Neural progenitor cell (in vitro differentiated cells): Measurements from ENCODE around the gene TGM2. TPM values are rescaled to one million over a fixed set of nuclear protein-coding genes. Genes with fewer than 3 reads are reported as not detected.

Experiments
- DNase-seq: peaks from one replicate; pipeline ENCODE4 v3.0.0-alpha.2; 2016; ENCODE audit warnings: low spot score
- H2AFZ ChIP-seq: fragments of 200-600 bp; sonication (generic); replicated peaks from 2 replicates; pipeline ENCODE4 v1.6.1; 2016; ENCODE audit warnings: antibody characterized with exemption
- H3F3A ChIP-seq: fragments of 200-600 bp; sonication (generic); 2 replicates; pipeline ENCODE4 v1.6.1; 2016; ENCODE audit warnings: antibody characterized with exemption, low read depth
- H3K27ac ChIP-seq: fragments of 200-600 bp; sonication (generic); 2 replicates; pipeline ENCODE4 v1.5.1; 2016; ENCODE audit warnings: mild to moderate bottlenecking
- H3K27me3 ChIP-seq: fragments of 200-600 bp; sonication (generic); 2 replicates; pipeline ENCODE4 v1.6.1; 2016; ENCODE audit warnings: mild to moderate bottlenecking, moderate library complexity
- H3K36me3 ChIP-seq: fragments of 200-600 bp; sonication (generic); 2 replicates; pipeline ENCODE4 v1.5.1; 2016
- H3K4me1 ChIP-seq: fragments of 200-600 bp; sonication (generic); 2 replicates; pipeline ENCODE4 v1.6.1; 2016; ENCODE audit warnings: mixed run types
- H3K4me2 ChIP-seq: fragments of 200-600 bp; sonication (generic); 2 replicates; pipeline ENCODE4 v1.6.1; 2016
- H3K4me3 ChIP-seq: fragments of 200-600 bp; sonication (generic); 2 replicates; pipeline ENCODE4 v1.5.1; 2016
- H3K79me2 ChIP-seq: fragments of 200-600 bp; sonication (generic); 2 replicates; pipeline ENCODE4 v1.6.1; 2016; ENCODE audit warnings: low read depth
- H3K9ac ChIP-seq: fragments of 200-600 bp; sonication (generic); 2 replicates; pipeline ENCODE4 v1.6.1; 2016
- H3K9me3 ChIP-seq: fragments of 200-600 bp; sonication (generic); 2 replicates; pipeline ENCODE4 v1.5.1; 2016; ENCODE audit warnings: low read depth
- H4K20me1 ChIP-seq: fragments of 200-600 bp; sonication (generic); 2 replicates; pipeline ENCODE4 v1.6.1; 2016; ENCODE audit warnings: low read depth
- H3K27ac Mint-ChIP-seq: 3 replicates; pipeline ENCODE4 v1.8.0; 2021; ENCODE audit warnings: mixed read lengths
- H3K27me3 Mint-ChIP-seq: 2 replicates; pipeline ENCODE4 v1.8.0; 2022; ENCODE audit warnings: low read depth, mild to moderate bottlenecking, inconsistent platforms, moderate library complexity, mixed read lengths; ENCODE audit not compliant: insufficient read depth
- H3K36me3 Mint-ChIP-seq: 3 replicates; pipeline ENCODE4 v1.8.0; 2021; ENCODE audit warnings: mixed read lengths
- H3K4me1 Mint-ChIP-seq: 3 replicates; pipeline ENCODE4 v1.8.0; 2021; ENCODE audit warnings: mixed read lengths
- H3K4me3 Mint-ChIP-seq: 3 replicates; pipeline ENCODE4 v1.8.0; 2021; ENCODE audit warnings: mild to moderate bottlenecking, moderate library complexity, mixed read lengths
- H3K9me3 Mint-ChIP-seq: 3 replicates; pipeline ENCODE4 v1.8.0; 2020; ENCODE audit warnings: mixed read lengths
- CTCF ChIP-seq: fragments of 200-600 bp; sonication (generic); IDR thresholded peaks from 2 replicates; pipeline ENCODE4 v1.5.1; 2017; ENCODE audit warnings: antibody characterized with exemption, mild to moderate bottlenecking
- EZH2 ChIP-seq: fragments of 200-600 bp; sonication (generic); IDR thresholded peaks from 2 replicates; pipeline ENCODE4 v1.6.1; 2017; ENCODE audit warnings: antibody characterized with exemption, mild to moderate bottlenecking, moderate library complexity
- EZH2phosphoT487 ChIP-seq: fragments of 200-600 bp; sonication (generic); IDR thresholded peaks from 2 replicates; pipeline ENCODE4 v1.6.1; 2017; ENCODE audit warnings: antibody characterized with exemption
- total RNA-seq: library from RNA; depleted of rRNA; stranded (reverse); fragments of >200 nt; gene quantifications from 2 replicates; pipeline ENCODE4 v1.2.3, GENCODE V29; 2015; ENCODE audit warnings: low replicate concordance

The TGM2 gene
- total RNA-seq, 1 donor from 2014 or later, result 0.22 TPM

DNA sequence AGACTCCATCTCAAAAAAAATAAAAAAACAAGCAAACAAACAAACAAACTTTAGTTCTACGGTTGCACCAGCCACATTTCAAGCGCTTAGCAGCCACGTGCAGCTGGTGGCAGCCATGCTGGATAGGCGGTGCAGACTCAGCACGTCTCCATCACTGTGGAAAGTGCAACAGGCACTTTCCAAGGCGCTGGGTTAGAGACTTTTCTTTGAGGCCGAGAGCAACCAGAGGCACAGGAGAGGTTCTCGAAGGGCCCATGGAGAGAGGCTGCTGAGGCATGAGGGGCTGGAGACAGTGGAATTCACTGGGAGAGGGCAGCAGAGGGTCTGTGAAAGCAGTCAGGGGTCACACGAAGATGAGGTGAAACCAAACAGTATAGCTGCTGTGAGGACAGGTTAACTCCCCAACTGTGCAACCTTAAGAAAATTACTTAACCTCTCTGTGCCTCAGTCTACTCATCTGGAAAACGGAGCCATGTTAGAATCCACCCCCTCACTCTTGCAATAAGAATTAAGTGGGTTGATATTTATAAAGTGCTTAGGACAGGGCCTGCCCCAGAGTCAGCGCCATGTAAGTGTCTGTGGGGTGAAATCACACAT is 27.5 kb downstream of the TGM2 start:
- Mint-ChIP-seq H3K4me3 (no peak overlapping the region), H3K36me3 (no peaks in the 10 kb centered on the region), H3K9me3 (no peaks in the 10 kb centered on the region), H3K27ac (no peak overlapping the region), H3K4me1 (peaks cover 11% of the 10 kb centered on the region), H3K27me3 (peaks cover 19% of the 10 kb centered on the region)
- Histone ChIP-seq H3K27ac (no peak overlapping the region), H3K27me3 (no peaks in the 10 kb centered on the region), H3K4me3 (no peak overlapping the region), H4K20me1 (no peaks in the 10 kb centered on the region), H3K9ac (no peak overlapping the region), H3K36me3 (no peaks in the 10 kb centered on the region), H2AFZ (no peak overlapping the region), H3K9me3 (no peaks in the 10 kb centered on the region), H3K4me1 (no peaks in the 10 kb centered on the region), H3F3A (no peaks in the 10 kb centered on the region), H3K4me2 (no peak overlapping the region), H3K79me2 (no peaks in the 10 kb centered on the region)
- DNase-seq, result no peak
- TF ChIP-seq CTCF, result no peak
- TF ChIP-seq EZH2, result no peak
- TF ChIP-seq EZH2phosphoT487, result no peak

- H3K27ac ChIP-seq, result no peak overlapping the region
- no peaks in the 10 kb centered on the region for H3K4me1 ChIP-seq
- no peaks in the 10 kb centered on the region for H3K9me3 ChIP-seq
- Mint-ChIP-seq H3K27ac (peak overlapping the region; percentile 74), H3K4me3 (no peak overlapping the region), H3K4me1 (peaks cover 8% of the 10 kb centered on the region), H3K36me3 (no peaks in the 10 kb centered on the region), H3K27me3 (peaks cover 16% of the 10 kb centered on the region), H3K9me3 (no peaks in the 10 kb centered on the region)
- no peak for TF ChIP-seq EZH2
- TF ChIP-seq CTCF, result no peak
- no peak for TF ChIP-seq EZH2phosphoT487
- H2AFZ ChIP-seq, result no peak overlapping the region
- no peak overlapping the region for H3K9ac ChIP-seq
- no peaks in the 10 kb centered on the region for H3K36me3 ChIP-seq
- H3K4me3 ChIP-seq, result no peak overlapping the region
- H3F3A ChIP-seq, result no peaks in the 10 kb centered on the region
- no peaks in the 10 kb centered on the region for H3K27me3 ChIP-seq
- no peak for DNase-seq
- H3K4me2 ChIP-seq, result no peak overlapping the region
- no peaks in the 10 kb centered on the region for H3K79me2 ChIP-seq
- no peaks in the 10 kb centered on the region for H4K20me1 ChIP-seq
Observed at GRCh38 chr20:38136421-38137245, 28.4 kb downstream of the TGM2 start.

GRCh38 chr20:38135651-38136420 is 29.2 kb downstream of the TGM2 start:
- peaks cover 7% of the 10 kb centered on the region for H3K4me1 Mint-ChIP-seq
- Histone ChIP-seq H3K4me1 (no peaks in the 10 kb centered on the region), H3F3A (no peaks in the 10 kb centered on the region), H3K79me2 (no peaks in the 10 kb centered on the region), H3K4me3 (no peak overlapping the region), H3K9ac (no peak overlapping the region), H3K9me3 (no peaks in the 10 kb centered on the region), H3K27ac (no peak overlapping the region), H3K36me3 (no peaks in the 10 kb centered on the region), H2AFZ (no peak overlapping the region), H4K20me1 (no peaks in the 10 kb centered on the region), H3K4me2 (no peak overlapping the region), H3K27me3 (no peaks in the 10 kb centered on the region)
- TF ChIP-seq EZH2phosphoT487, result no peak
- no peak for TF ChIP-seq CTCF
- TF ChIP-seq EZH2, result no peak
- H3K4me3 Mint-ChIP-seq, result no peak overlapping the region
- H3K36me3 Mint-ChIP-seq, result no peaks in the 10 kb centered on the region
- DNase-seq, result no peak
- H3K9me3 Mint-ChIP-seq, result no peaks in the 10 kb centered on the region
- peaks cover 16% of the 10 kb centered on the region for H3K27me3 Mint-ChIP-seq
- no peak overlapping the region for H3K27ac Mint-ChIP-seq
